Suppressor macrophage treated with lipopolysaccharide for 1 hour (primary cell): Measurements from ENCODE around the gene PRR29.

Experiments
- DNase-seq, 3 donors: peaks; one replicate each; pipeline ENCODE4 v3.0.0-alpha.2; 2020 to 2022

PRR29 gene

GRCh38 chr17:63998050-63998720 is at the start of gene PRR29:
Gene PRR29, plus strand, starts transcription at chr17:63998351. Its CDS starts 14 bp downstream, at chr17:63998365.
- peak; percentile 72 to 89 (median 78) for DNase-seq

- DNase-seq = no peak
These were observed 49.6 kb upstream of the PRR29 start for GRCh38 chr17:63948521-63948920.

GRCh38 chr17:63949576-63950250 is 48.4 kb upstream of the PRR29 start:
- no peak for DNase-seq

GRCh38 chr17:63950940-63951907 is 46.9 kb upstream of the PRR29 start:
- no peak for DNase-seq

GRCh38 chr17:63954402-63955063 is 43.6 kb upstream of the PRR29 start:
- DNase-seq = no peak

GRCh38 chr17:63955232-63955631 is 42.9 kb upstream of the PRR29 start:
- no peak for DNase-seq

- DNase-seq = no peak
These were observed 42.4 kb upstream of the PRR29 start for GRCh38 chr17:63955791-63956190.

GRCh38 chr17:63956296-63956920 is 41.7 kb upstream of the PRR29 start:
- no peak for DNase-seq

- DNase-seq = no peak
These were observed 38.1 kb upstream of the PRR29 start for GRCh38 chr17:63960006-63960405.

GRCh38 chr17:63960430-63960829 is 37.7 kb upstream of the PRR29 start:
- DNase-seq = no peak

- peak; percentile 71 to 85 (median 74) for DNase-seq
These were observed 36.6 kb upstream of the PRR29 start for GRCh38 chr17:63961355-63962212.

GRCh38 chr17:63962298-63962744 is 35.8 kb upstream of the PRR29 start:
- no peak for DNase-seq

GRCh38 chr17:63963123-63963522 is 35.0 kb upstream of the PRR29 start:
- DNase-seq = no peak

- DNase-seq = no peak
These were observed 31.4 kb upstream of the PRR29 start for GRCh38 chr17:63966646-63967264.

GRCh38 chr17:63967953-63968352 is 30.2 kb upstream of the PRR29 start:
- no peak for DNase-seq

GRCh38 chr17:63969278-63969677 is 28.9 kb upstream of the PRR29 start:
- DNase-seq = no peak

- no peak for DNase-seq
These were observed 25.4 kb upstream of the PRR29 start, which contains the start of gene SCN4A for GRCh38 chr17:63972796-63973195. Gene SCN4A, minus strand, starts transcription at chr17:63972918. Its CDS starts 77 bp downstream, at chr17:63972841.

GRCh38 chr17:63973247-63973646 is 24.9 kb upstream of the PRR29 start:
- DNase-seq = no peak

- no peak for DNase-seq
These were observed 24.1 kb upstream of the PRR29 start for GRCh38 chr17:63973930-63974593.

GRCh38 chr17:63974594-63975192 is 23.5 kb upstream of the PRR29 start:
- peak in 1 of 3 donors; percentile 8 for DNase-seq
